ENCODE data around the gene PDS5A.

GRCh38 chr4:39900966-39901365 lies 76.7 kb downstream of the PDS5A start:
- TF ChIP-seq, protein P1, sequence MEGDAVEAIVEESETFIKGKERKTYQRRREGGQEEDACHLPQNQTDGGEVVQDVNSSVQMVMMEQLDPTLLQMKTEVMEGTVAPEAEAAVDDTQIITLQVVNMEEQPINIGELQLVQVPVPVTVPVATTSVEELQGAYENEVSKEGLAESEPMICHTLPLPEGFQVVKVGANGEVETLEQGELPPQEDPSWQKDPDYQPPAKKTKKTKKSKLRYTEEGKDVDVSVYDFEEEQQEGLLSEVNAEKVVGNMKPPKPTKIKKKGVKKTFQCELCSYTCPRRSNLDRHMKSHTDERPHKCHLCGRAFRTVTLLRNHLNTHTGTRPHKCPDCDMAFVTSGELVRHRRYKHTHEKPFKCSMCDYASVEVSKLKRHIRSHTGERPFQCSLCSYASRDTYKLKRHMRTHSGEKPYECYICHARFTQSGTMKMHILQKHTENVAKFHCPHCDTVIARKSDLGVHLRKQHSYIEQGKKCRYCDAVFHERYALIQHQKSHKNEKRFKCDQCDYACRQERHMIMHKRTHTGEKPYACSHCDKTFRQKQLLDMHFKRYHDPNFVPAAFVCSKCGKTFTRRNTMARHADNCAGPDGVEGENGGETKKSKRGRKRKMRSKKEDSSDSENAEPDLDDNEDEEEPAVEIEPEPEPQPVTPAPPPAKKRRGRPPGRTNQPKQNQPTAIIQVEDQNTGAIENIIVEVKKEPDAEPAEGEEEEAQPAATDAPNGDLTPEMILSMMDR (IDR thresholded peaks at IDR 0.05): no peak
- no peak for TF ChIP-seq EZH2 (IDR thresholded peaks at IDR 0.05)
- no peak for TF ChIP-seq EZH2phosphoT487 (IDR thresholded peaks at IDR 0.05)

Data from neural progenitor cell (in vitro differentiated cells).